IMR-90 (cell line): ENCODE data around the gene GADL1. TPM values are rescaled to one million over a fixed set of nuclear protein-coding genes. Genes with fewer than 3 reads are reported as not detected.

ENCODE experiments used
- ATAC-seq: fragments of 200-7000 bp; cut with Tn5 transposase; 2 replicates; pipeline ENCODE4 v1.9.1; 2020; ENCODE audit warnings: low read depth, mild to moderate bottlenecking, moderate library complexity
- BruUV-seq: library from RNA; stranded (reverse); fragments of 400-500 nt; replicated peaks from 2 replicates; lab custom pipeline; 2021; lab: Mats Ljungman, UMichigan
- CTCF ChIA-PET: fragments of 300-600 bp; formaldehyde crosslinking; extraction: SDS; loops from one replicate; lab custom pipeline; 2021; ENCODE audit warnings: antibody characterized with exemption; lab: Yijun Ruan, JAX
- POLR2A ChIA-PET: fragments of 300-600 bp; sonication (Branson Sonifier 250); formaldehyde crosslinking; loops from one replicate; lab custom pipeline; 2022; ENCODE audit warnings: antibody characterized with exemption; ENCODE audit not compliant: unreplicated experiment; lab: Charles Lee
- DNase-seq: peaks from one replicate; pipeline ENCODE4 v3.0.0; 2013
- H2AFZ ChIP-seq: replicated peaks from 2 replicates; pipeline ENCODE3; 2013; ENCODE audit warnings: low read length, mild to moderate bottlenecking; ENCODE audit not compliant: poor library complexity
- H2AK5ac ChIP-seq: 2 replicates; pipeline ENCODE4 v1.6.1; 2013; ENCODE audit warnings: low read depth, low read length, inconsistent platforms
- H2AK9ac ChIP-seq: replicated peaks from 2 replicates; pipeline ENCODE3; 2013; ENCODE audit warnings: mild to moderate bottlenecking, low read depth, low read length, moderate library complexity; ENCODE audit not compliant: poor library complexity
- H2BK120ac ChIP-seq: 2 replicates; pipeline ENCODE4 v1.6.1; 2013; ENCODE audit warnings: low read depth, low read length, inconsistent platforms
- H2BK15ac ChIP-seq: 3 replicates; pipeline ENCODE4 v1.6.1; 2013; ENCODE audit warnings: low read depth, low read length, inconsistent platforms
- H2BK20ac ChIP-seq: 2 replicates; pipeline ENCODE4 v1.6.1; 2013; ENCODE audit warnings: low read depth, mild to moderate bottlenecking, inconsistent platforms, low read length, moderate library complexity
- H2BK5ac ChIP-seq: 2 replicates; pipeline ENCODE4 v1.6.1; 2013; ENCODE audit warnings: mild to moderate bottlenecking, low read depth, low read length, inconsistent platforms; ENCODE audit not compliant: poor library complexity, severe bottlenecking
- H3K14ac ChIP-seq: replicated peaks from 2 replicates; pipeline ENCODE4 v1.6.1; 2013; ENCODE audit warnings: low read depth, low read length, inconsistent platforms
- H3K18ac ChIP-seq: 2 replicates; pipeline ENCODE4 v1.6.1; 2013; ENCODE audit warnings: low read depth, low read length, control low read depth
- H3K23ac ChIP-seq: 2 replicates; pipeline ENCODE4 v1.6.1; 2013; ENCODE audit warnings: low read depth, low read length, inconsistent platforms
- H3K27ac ChIP-seq: 2 replicates; pipeline ENCODE4 v1.5.1; 2013; ENCODE audit warnings: mild to moderate bottlenecking, control low read depth, low read length; ENCODE audit not compliant: insufficient read depth
- H3K27me3 ChIP-seq: 2 replicates; pipeline ENCODE4 v1.6.1; 2013; ENCODE audit warnings: low read length; ENCODE audit not compliant: control insufficient read depth, insufficient read depth
- H3K36me3 ChIP-seq: 2 replicates; pipeline ENCODE4 v1.6.1; 2013; ENCODE audit warnings: low read length, mixed read lengths; ENCODE audit not compliant: control insufficient read depth, insufficient read depth
- H3K4ac ChIP-seq: 2 replicates; pipeline ENCODE4 v1.6.1; 2013; ENCODE audit warnings: low read depth, low read length, inconsistent platforms
- H3K4me1 ChIP-seq: 2 replicates; pipeline ENCODE4 v1.6.1; 2013; ENCODE audit warnings: low read length, mixed read lengths; ENCODE audit not compliant: control insufficient read depth, insufficient read depth
- H3K4me2 ChIP-seq: 2 replicates; pipeline ENCODE4 v1.6.1; 2013; ENCODE audit warnings: low read depth, mild to moderate bottlenecking, control low read depth, low read length, moderate library complexity
- H3K4me3 ChIP-seq: 2 replicates; pipeline ENCODE4 v1.5.1; 2013; ENCODE audit warnings: low read depth, mild to moderate bottlenecking, control low read depth, low read length, moderate library complexity; ENCODE audit not compliant: insufficient read depth
- H3K56ac ChIP-seq: 2 replicates; pipeline ENCODE4 v1.6.1; 2013; ENCODE audit warnings: low read length, inconsistent platforms; ENCODE audit not compliant: insufficient read depth; ENCODE audit errors: extremely low read depth
- H3K79me1 ChIP-seq, 2 experiments: 2 replicates each; pipeline ENCODE4 v1.6.1; 2013; ENCODE audit warnings: low read length in 2 of 2, inconsistent platforms in 1 of 2, low read depth in 1 of 2
- H3K9ac ChIP-seq: 2 replicates; pipeline ENCODE4 v1.6.1; 2013; ENCODE audit warnings: low read depth, low read length, control low read depth
- H3K9me1 ChIP-seq: 2 replicates; pipeline ENCODE4 v1.6.1; 2013; ENCODE audit warnings: low read length, inconsistent platforms; ENCODE audit not compliant: insufficient read depth
- H3K9me3 ChIP-seq: 2 replicates; pipeline ENCODE4 v1.6.1; 2013; ENCODE audit warnings: low read length; ENCODE audit not compliant: control insufficient read depth, insufficient read depth
- H4K20me1 ChIP-seq: 2 replicates; pipeline ENCODE4 v1.6.1; 2013; ENCODE audit warnings: low read length, inconsistent platforms; ENCODE audit not compliant: insufficient read depth
- H4K5ac ChIP-seq: 2 replicates; pipeline ENCODE4 v1.6.1; 2013; ENCODE audit warnings: mild to moderate bottlenecking, low read depth, low read length, control low read depth
- H4K8ac ChIP-seq, 2 experiments: 2 replicates each; pipeline ENCODE4 v1.6.1; 2013; ENCODE audit warnings: low read depth in 2 of 2, low read length in 2 of 2, control low read depth in 1 of 2, inconsistent platforms in 1 of 2
- H4K91ac ChIP-seq: 2 replicates; pipeline ENCODE4 v1.6.1; 2013; ENCODE audit warnings: low read depth, low read length, inconsistent platforms; ENCODE audit not compliant: insufficient read depth
- MAFK ChIP-seq: IDR thresholded peaks from 2 replicates; pipeline ENCODE4 v1.6.1; 2012; ENCODE audit warnings: low read depth, low read length, improper control_type of control experiment
- MXI1 ChIP-seq: IDR thresholded peaks from 2 replicates; pipeline ENCODE4 v1.6.1; 2012; ENCODE audit warnings: low read depth, mild to moderate bottlenecking, low read length, moderate library complexity, borderline replicate concordance
- POLR2A ChIP-seq: IDR thresholded peaks from 2 replicates; pipeline ENCODE4 v1.6.1; 2012; ENCODE audit warnings: mild to moderate bottlenecking, low read depth, low read length
- SMC3 ChIP-seq: fragments of 150-350 bp; IDR thresholded peaks from 2 replicates; pipeline ENCODE4 v1.6.1; 2016; ENCODE audit warnings: low read depth, mild to moderate bottlenecking, antibody characterized with exemption, low read length, moderate library complexity
- WGBS, 2 experiments: methylation state at CpG; one replicate each; pipeline versions ENCODE4 v1.1.5 to v1.1.7; 2013; ENCODE audit warnings: missing lambda C conversion rate in 2 of 2; ENCODE audit not compliant: insufficient read length in 1 of 2; ENCODE audit errors: extremely low coverage in 2 of 2; 5-methylcytosine and 5-hydroxymethylcytosine counted together
- dilution Hi-C: fragments of 300-500 bp; cut with HindIII; formaldehyde crosslinking; loops from one replicate; pipeline ENCODE4 v1.14.3; 2018; ENCODE audit warnings: low sequenced_read_pairs; ENCODE audit not compliant: unreplicated experiment
- in situ Hi-C: fragments of 300-500 bp; cut with MboI; formaldehyde crosslinking; loops from 3 replicates; pipeline ENCODE4 v1.14.3; 2019; ENCODE audit warnings: low sequenced_read_pairs, inconsistent platforms, mixed read lengths
- intact Hi-C: fragments of 100-400 bp; cut with micrococcal nuclease; formaldehyde crosslinking; loops from 2 replicates; pipeline ENCODE4 v1.10.0; 2022
- polyA plus RNA-seq, 3 experiments: library from polyadenylated mRNA; depleted of rRNA; stranded (reverse); fragments of >200 nt; gene quantifications; 2 replicates each; pipeline ENCODE4 v1.2.3, GENCODE V29; 2012; ENCODE audit warnings: low replicate concordance in 1 of 3
- total RNA-seq: library from RNA; depleted of rRNA; stranded (reverse); fragments of >200 nt; gene quantifications from 2 replicates; pipeline ENCODE4 v1.2.3, GENCODE V29; 2012

GADL1 gene
- total and polyA plus RNA-seq, 2 of the 4 experiments (the other 2 are of a cell fraction): not detected

GRCh38 chr3:30696896-30697295 is 197.6 kb downstream of the GADL1 start:
- no peaks in the 10 kb centered on the region for H3K9me3 ChIP-seq
- POLR2A ChIA-PET: interaction anchor here (0.6 kb wide), 1 partner anchor 1379 kb away, joined by 3 read pairs; no protein-coding TSS in a partner anchor
- in situ Hi-C loops: loop anchor here (5.0 to 10.0 kb wide), 2 partner anchors 590 to 662 kb away; no protein-coding TSS in a partner anchor
- no peak overlapping the region for H2BK20ac ChIP-seq
- H2BK15ac ChIP-seq: no peak overlapping the region
- H2AFZ ChIP-seq: no peak overlapping the region
- intact Hi-C loops: no loop called here
- no peak overlapping the region for H3K14ac ChIP-seq
- no peak overlapping the region for H3K56ac ChIP-seq
- no peak overlapping the region for H2AK9ac ChIP-seq
- no peak for DNase-seq
- H3K27me3 ChIP-seq: no peaks in the 10 kb centered on the region
- ATAC-seq: no peak
- 86% methylated on average over 1 of the region's 2 CpGs; no CpG with 5 or more reads in 1 of the 2 experiments for WGBS, 2 experiments
- no peak overlapping the region for H3K4me3 ChIP-seq
- CTCF ChIA-PET: no interaction called here
- H4K20me1 ChIP-seq: no peaks in the 10 kb centered on the region
- no peaks in the 10 kb centered on the region for H3K9me1 ChIP-seq
- no peak overlapping the region for H3K4me2 ChIP-seq
- BruUV-seq: no TSS peak
- H2BK120ac ChIP-seq: no peak overlapping the region
- no peak for TF ChIP-seq SMC3
- no peak for TF ChIP-seq POLR2A
- TF ChIP-seq MXI1: no peak
- no peak for TF ChIP-seq MAFK
- H4K8ac ChIP-seq: no peak overlapping the region
- dilution Hi-C loops: no loop called here
- H3K4me1 ChIP-seq: no peaks in the 10 kb centered on the region
- H3K4ac ChIP-seq: no peak overlapping the region
- no peak overlapping the region for H4K91ac ChIP-seq
- no peak overlapping the region for H2BK5ac ChIP-seq
- H4K5ac ChIP-seq: no peak overlapping the region
- no peak overlapping the region for H3K9ac ChIP-seq
- H3K27ac ChIP-seq: no peak overlapping the region
- H3K23ac ChIP-seq: no peak overlapping the region
- H3K18ac ChIP-seq: no peak overlapping the region
- H2AK5ac ChIP-seq: no peak overlapping the region
- peaks cover 9% of the 10 kb centered on the region for H3K36me3 ChIP-seq
- 0 out of 4 replicates have a peak, but pooled peaks cover 0 to 5% of the 10 kb centered on the region in 2 experiments for H3K79me1 ChIP-seq
